HepG2 (cell line): ENCODE measurements around the gene SCUBE2. TPM values are rescaled to one million over a fixed set of nuclear protein-coding genes. Genes with fewer than 3 reads are reported as not detected.

Experiments used
- ATAC-seq: fragments of 200-7000 bp; cut with Tn5 transposase; 3 replicates; pipeline ENCODE4 v1.9.1; 2020; ENCODE audit warnings: mild to moderate bottlenecking, moderate library complexity
- BruUV-seq: library from RNA; stranded (reverse); fragments of 400-500 nt; replicated peaks from 2 replicates; lab custom pipeline; 2021; lab: Mats Ljungman, UMichigan
- CTCF ChIA-PET: fragments of 300-600 bp; formaldehyde crosslinking; extraction: SDS; loops from one replicate; lab custom pipeline; 2021; ENCODE audit warnings: low total read pairs, inconsistent platforms, low intra/inter-chr PET ratio; lab: Yijun Ruan, JAX
- POLR2A ChIA-PET: fragments of 350-600 bp; sonication (Branson Sonifier 250); formaldehyde crosslinking; loops from one replicate; lab custom pipeline; 2020; ENCODE audit warnings: antibody characterized with exemption, inconsistent platforms; lab: Yijun Ruan, JAX
- DNase-seq: peaks from one replicate; pipeline ENCODE4 v3.0.0-alpha.2; 2015; ENCODE audit warnings: low spot score
- FAIRE-seq: peaks from 3 replicates; lab custom pipeline; 2011; peaks lifted over from hg19 to GRCh38; lab: Jason Lieb, UNC
- H2AFZ ChIP-seq: one replicate; pipeline ENCODE4 v1.6.1; 2011; ENCODE audit warnings: low read length, inconsistent platforms
- H3K27ac ChIP-seq: fragments of 300-600 bp; 3 replicates; pipeline ENCODE4 v1.8.0; 2011; ENCODE audit warnings: mixed run types, mild to moderate bottlenecking, mixed read lengths, low read length, inconsistent platforms; ENCODE audit not compliant: insufficient read depth; ENCODE audit errors: extremely low read length
- H3K27me3 ChIP-seq, 2 experiments: fragments of 200-600 bp in 1 of 2; 2 replicates in 1 of 2; 3 replicates in 1 of 2; pipeline versions ENCODE4 v1.6.0 to v1.8.0; 2011; ENCODE audit warnings: low read length in 2 of 2, mild to moderate bottlenecking in 2 of 2, moderate library complexity in 2 of 2, inconsistent platforms in 1 of 2; ENCODE audit not compliant: insufficient read depth in 2 of 2, control insufficient read depth in 1 of 2
- H3K36me3 ChIP-seq, 2 experiments: fragments of 200-600 bp in 1 of 2; replicated peaks in 1 of 2; 2 replicates in 1 of 2; 3 replicates in 1 of 2; pipeline versions ENCODE4 v1.5.1 to v1.8.0; 2011; ENCODE audit warnings: low read length in 2 of 2, inconsistent platforms in 1 of 2; ENCODE audit not compliant: insufficient read depth in 2 of 2, control insufficient read depth in 1 of 2
- H3K4me1 ChIP-seq: 2 replicates; pipeline ENCODE4 v1.5.1; 2012; ENCODE audit warnings: low read length, inconsistent platforms; ENCODE audit not compliant: insufficient read depth
- H3K4me2 ChIP-seq: 2 replicates; pipeline ENCODE4 v1.6.0; 2011; ENCODE audit warnings: low read depth, low read length, inconsistent platforms
- H3K4me3 ChIP-seq, 3 experiments: fragments of 200-600 bp in 1 of 3; sonication (generic), shearing (Covaris generic) in 1 of 3; replicated peaks in 1 of 3; 2 replicates each; pipeline ENCODE4 v1.5.1; 2011 to 2016; ENCODE audit warnings: low read length in 3 of 3, inconsistent platforms in 2 of 3, low read depth in 2 of 3, mild to moderate bottlenecking in 2 of 3, control low read depth in 1 of 3, mixed read lengths in 1 of 3; ENCODE audit not compliant: insufficient read depth in 1 of 3
- H3K79me2 ChIP-seq: one replicate; pipeline ENCODE4 v1.6.1; 2011; ENCODE audit warnings: low read length, inconsistent platforms; ENCODE audit not compliant: insufficient read depth
- H3K9ac ChIP-seq: 2 replicates; pipeline ENCODE4 v1.6.0; 2011; ENCODE audit warnings: mild to moderate bottlenecking, low read depth, low read length, inconsistent platforms; ENCODE audit not compliant: insufficient read depth
- H3K9me3 ChIP-seq: 2 replicates; pipeline ENCODE4 v1.5.1; 2012; ENCODE audit warnings: mild to moderate bottlenecking, low read length
- H4K20me1 ChIP-seq: 2 replicates; pipeline ENCODE4 v1.6.0; 2011; ENCODE audit warnings: inconsistent platforms, mild to moderate bottlenecking, low read length, moderate library complexity; ENCODE audit not compliant: insufficient read depth
- CAMTA2 ChIP-seq: sonication (generic); formaldehyde crosslinking; IDR thresholded peaks from 2 replicates; pipeline ENCODE4 v1.4.0; 2020; ENCODE audit warnings: mild to moderate bottlenecking, missing genetic modification reagents, borderline replicate concordance
- FOXA1 ChIP-seq, 2 experiments: fragments of 450-650 bp in 1 of 2; sonication (generic) in 1 of 2; formaldehyde crosslinking in 1 of 2; IDR thresholded peaks; 2 replicates each; pipeline versions ENCODE4 v1.4.0 to v1.6.1; 2016 to 2020; ENCODE audit warnings: missing genetic modification reagents in 1 of 2
- HNF4A ChIP-seq: sonication (generic); formaldehyde crosslinking; IDR thresholded peaks from 2 replicates; pipeline ENCODE4 v1.4.0; 2020; ENCODE audit warnings: missing genetic modification reagents
- IKZF4 ChIP-seq: sonication (generic); formaldehyde crosslinking; IDR thresholded peaks from 2 replicates; pipeline ENCODE4 v1.5.1; 2020; ENCODE audit warnings: borderline replicate concordance, mild to moderate bottlenecking, low read depth, missing genetic modification reagents; ENCODE audit errors: not compliant biosample characterization
- MBD4 ChIP-seq: IDR thresholded peaks from 2 replicates; pipeline ENCODE4 v1.6.1; 2012; ENCODE audit warnings: low read length, inconsistent platforms, borderline replicate concordance
- NR2F6 ChIP-seq, 2 experiments: IDR thresholded peaks; 2 replicates each; pipeline ENCODE4 v1.6.1; 2016; ENCODE audit warnings: antibody characterized with exemption in 1 of 2, mild to moderate bottlenecking in 1 of 2
- ZBTB4 ChIP-seq: sonication (generic); formaldehyde crosslinking; IDR thresholded peaks from 2 replicates; pipeline ENCODE4 v1.4.0; 2020; ENCODE audit warnings: missing genetic modification reagents, mild to moderate bottlenecking, borderline replicate concordance
- ZKSCAN8 ChIP-seq: IDR thresholded peaks from 2 replicates; pipeline ENCODE4 v1.6.1; 2016; ENCODE audit warnings: borderline replicate concordance, missing genetic modification reagents, missing compliant biosample characterization
- ZNF589 ChIP-seq: sonication (generic); formaldehyde crosslinking; conservative IDR thresholded peaks from 2 replicates; pipeline ENCODE4 v1.8.0; 2022; ENCODE audit warnings: mild to moderate bottlenecking, moderate library complexity, missing genetic modification reagents
- ZNF710 ChIP-seq: sonication (generic); formaldehyde crosslinking; IDR thresholded peaks from 2 replicates; pipeline ENCODE4 v1.5.0; 2020; ENCODE audit warnings: mild to moderate bottlenecking, missing genetic modification reagents, borderline replicate concordance
- WGBS: methylation state at CpG from one replicate; pipeline ENCODE4 v1.1.6; 2017; ENCODE audit warnings: low lambda C conversion rate; 5-methylcytosine and 5-hydroxymethylcytosine counted together
- in situ Hi-C: cut with HindIII; loops from 2 replicates; pipeline ENCODE4 v1.10.0; 2017; ENCODE audit warnings: low pct_unique_long_range_greater_than_20kb; ENCODE audit not compliant: extremely low pct_ligation_motif_present
- intact Hi-C: fragments of 100-400 bp; cut with micrococcal nuclease; formaldehyde crosslinking; loops from one replicate; pipeline ENCODE4 v1.10.0; 2022; ENCODE audit not compliant: unreplicated experiment
- polyA plus RNA-seq, 8 experiments: library from polyadenylated mRNA; depleted of rRNA in 3 of 8; stranded (reverse) in 7 of 8; unstranded in 1 of 8; fragments of >200 nt; fragmentation: Illumina TruSeq in 4 of 8; extraction: Trizol in 4 of 8; gene quantifications; 2 replicates each; pipeline versions ENCODE4 v1.2.1 to v1.2.3, GENCODE V29; 2011 to 2016; ENCODE audit warnings: low read depth in 4 of 8, missing spikeins in 1 of 8, mixed read lengths in 1 of 8; ENCODE audit not compliant: insufficient read depth in 1 of 8
- total RNA-seq, 5 experiments: library from RNA; depleted of rRNA; stranded (reverse); fragments of >200 nt; fragmentation: Illumina TruSeq; extraction: Trizol; gene quantifications; 2 replicates each; pipeline ENCODE4 v1.2.3, GENCODE V29; 2016; ENCODE audit warnings: low read depth in 1 of 5
- TF ChIP-seq, protein P1 (sequence below): fragments of 450-650 bp; IDR thresholded peaks from 2 replicates; pipeline ENCODE4 v1.6.1; 2017

The SCUBE2 gene
- total and polyA plus RNA-seq, 2 of the 13 experiments (the other 11 are each of a cell fraction or from before 2014, with no cell fraction given), result 0.09 TPM; not detected in 1

- BruUV-seq, result no TSS peak
- in situ Hi-C loops (no loop called here), intact Hi-C loops (no loop called here)
- no peaks in the 10 kb centered on the region for H3K9me3 ChIP-seq
- H2AFZ ChIP-seq, result no peak overlapping the region
- no peak for DNase-seq
- H3K36me3 ChIP-seq, result no peaks in the 10 kb centered on the region
- H3K4me3 ChIP-seq, result no peak overlapping the region
- H3K4me1 ChIP-seq, result peaks cover 25% of the 10 kb centered on the region
- no peak for FAIRE-seq
- ATAC-seq, result no peak
- POLR2A ChIA-PET, result no interaction called here
- no peak overlapping the region for H3K4me2 ChIP-seq
- TF ChIP-seq MBD4, result no peak
- no peak for TF ChIP-seq IKZF4 (CRISPR knock-in tag)
- TF ChIP-seq ZNF710 (CRISPR knock-in tag), result no peak
- TF ChIP-seq, all 625 proteins: peak for 0
- Histone ChIP-seq H3K27ac (no peak overlapping the region), H3K27me3 (peaks cover 1 to 47% of the 10 kb centered on the region in 2 experiments), H4K20me1 (no peaks in the 10 kb centered on the region), H3K79me2 (no peaks in the 10 kb centered on the region), H3K9ac (no peak overlapping the region)
- CTCF ChIA-PET, result no interaction called here
- WGBS, result 71% methylated on average over 6 of the region's 6 CpGs
Measured at GRCh38 chr11:9001736-9002135, 89.7 kb downstream of the SCUBE2 start.

DNA sequence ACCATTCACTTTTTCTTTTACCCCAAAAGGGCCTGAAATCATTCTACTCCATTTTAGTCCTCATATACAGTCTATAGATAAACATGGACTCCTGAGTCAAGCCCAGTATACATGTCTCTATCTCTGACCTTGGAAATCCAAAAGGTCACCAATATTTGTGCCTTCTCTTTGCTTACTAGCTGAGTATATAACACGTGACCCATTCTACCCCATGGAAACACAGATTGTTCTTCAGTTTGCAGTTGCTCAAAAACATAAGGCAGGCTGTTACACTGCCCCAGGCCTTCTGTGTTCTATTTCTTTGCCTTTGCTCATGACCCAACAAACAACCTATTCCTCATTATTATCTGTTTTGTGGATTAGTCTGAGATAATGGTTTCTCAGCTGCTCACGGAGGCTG lies 93.4 kb downstream of the SCUBE2 start:
- H3K4me2 ChIP-seq, result peak overlapping the region; percentile 48
- H4K20me1 ChIP-seq, result no peaks in the 10 kb centered on the region
- no peaks in the 10 kb centered on the region for H3K79me2 ChIP-seq
- intact Hi-C loops, result no loop called here
- in situ Hi-C loops, result no loop called here
- FAIRE-seq (peak; percentile 49), DNase-seq (peak; percentile 52), ATAC-seq (peak; percentile 85)
- 0% methylated on average over 2 of the region's 2 CpGs for WGBS
- no peak overlapping the region for H3K27ac ChIP-seq
- no peaks in the 10 kb centered on the region for H3K36me3 ChIP-seq
- CTCF ChIA-PET, result no interaction called here
- POLR2A ChIA-PET, result interaction anchor here (2.8 kb wide), 1 partner anchor 33 kb away, joined by 8 read pairs; no protein-coding TSS in a partner anchor
- no peaks in the 10 kb centered on the region for H3K9me3 ChIP-seq
- no peak overlapping the region for H3K9ac ChIP-seq
- peak overlapping the region; percentile 21 for H2AFZ ChIP-seq
- no peak overlapping the region for H3K4me3 ChIP-seq
- no TSS peak for BruUV-seq
- peaks cover 17% of the 10 kb centered on the region for H3K4me1 ChIP-seq
- peaks cover 0 to 14% of the 10 kb centered on the region in 2 experiments; a peak in 4 of 5 replicates for H3K27me3 ChIP-seq
- TF ChIP-seq FOXA1 (IDR thresholded peaks at IDR 0.05) (no peak), FOXA1 (CRISPR knock-in tag; IDR thresholded peaks at IDR 0.05) (peak; percentile 13; the same call in 1 of the 2 replicates), NR2F6 (IDR thresholded peaks at IDR 0.05) (no peak), NR2F6 (CRISPR knock-in tag; IDR thresholded peaks at IDR 0.05) (peak; percentile 14; the same call in 1 of the 2 replicates), ZBTB4 (no peak), HNF4A (peak; percentile 29), ZKSCAN8 (CRISPR knock-in tag) (no peak), ZNF589 (CRISPR knock-in tag) (no peak), CAMTA2 (CRISPR knock-in tag) (no peak)
- TF ChIP-seq, protein P1, sequence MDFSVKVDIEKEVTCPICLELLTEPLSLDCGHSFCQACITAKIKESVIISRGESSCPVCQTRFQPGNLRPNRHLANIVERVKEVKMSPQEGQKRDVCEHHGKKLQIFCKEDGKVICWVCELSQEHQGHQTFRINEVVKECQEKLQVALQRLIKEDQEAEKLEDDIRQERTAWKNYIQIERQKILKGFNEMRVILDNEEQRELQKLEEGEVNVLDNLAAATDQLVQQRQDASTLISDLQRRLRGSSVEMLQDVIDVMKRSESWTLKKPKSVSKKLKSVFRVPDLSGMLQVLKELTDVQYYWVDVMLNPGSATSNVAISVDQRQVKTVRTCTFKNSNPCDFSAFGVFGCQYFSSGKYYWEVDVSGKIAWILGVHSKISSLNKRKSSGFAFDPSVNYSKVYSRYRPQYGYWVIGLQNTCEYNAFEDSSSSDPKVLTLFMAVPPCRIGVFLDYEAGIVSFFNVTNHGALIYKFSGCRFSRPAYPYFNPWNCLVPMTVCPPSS, result no peak
